CD4-positive, alpha-beta T cell treated with Interleukin-21 for 1 hour (primary cell): ENCODE results near the gene EEF1AKMT2.

Experiments
- DNase-seq: peaks from one replicate; pipeline ENCODE4 v3.0.0-alpha.2; 2020

The EEF1AKMT2 gene

GRCh38 chr10:124717911-124718741 is 73.6 kb downstream of the EEF1AKMT2 start:
- peak; percentile 89 for DNase-seq

GRCh38 chr10:124717041-124717757 is 74.5 kb downstream of the EEF1AKMT2 start:
- DNase-seq: no peak

GRCh38 chr10:124716369-124716768 is 75.3 kb downstream of the EEF1AKMT2 start:
- no peak for DNase-seq

- no peak for DNase-seq
Measured at GRCh38 chr10:124715439-124715838, 76.2 kb downstream of the EEF1AKMT2 start.

GRCh38 chr10:124713679-124714255 is 77.9 kb downstream of the EEF1AKMT2 start:
- no peak for DNase-seq

- DNase-seq: no peak
Measured at GRCh38 chr10:124712704-124713407, 78.8 kb downstream of the EEF1AKMT2 start.

GRCh38 chr10:124711145-124711544 is 80.5 kb downstream of the EEF1AKMT2 start:
- DNase-seq: no peak

GRCh38 chr10:124710266-124710881 is 81.3 kb downstream of the EEF1AKMT2 start:
- DNase-seq: no peak

- no peak for DNase-seq
Measured at GRCh38 chr10:124709861-124710260, 81.8 kb downstream of the EEF1AKMT2 start.

- DNase-seq: no peak
Measured at GRCh38 chr10:124708922-124709520, 82.7 kb downstream of the EEF1AKMT2 start.

GRCh38 chr10:124708246-124708779 is 83.4 kb downstream of the EEF1AKMT2 start:
- DNase-seq: no peak
